ENCODE data around the gene MALT1.
A peak's percentile ranks its signal among the peaks of the same experiment; 100 is the strongest.

MALT1 gene

GRCh38 chr18:58714821-58715220 lies 43.6 kb downstream of the MALT1 start:
- Histone ChIP-seq H3K79me2 (ENCODE audit: insufficient read depth, low read length) (no peaks in the 10 kb centered on the region), H3K36me3 (ENCODE audit: low read length) (peaks cover 7% of the 10 kb centered on the region; the same call in 1 of the 2 replicates)

GRCh38 chr18:58715540-58715939 lies 44.3 kb downstream of the MALT1 start:
- Histone ChIP-seq H4K20me1 (ENCODE audit: low read depth, low read length) (no peaks in the 10 kb centered on the region), H3K9me2 (replicated peaks; ENCODE audit: insufficient read depth, low read length) (no peaks in the 10 kb centered on the region), H3K9ac (ENCODE audit: low read length) (peak overlapping the region; percentile 39), H3K36me3 (ENCODE audit: low read length) (peaks cover 3% of the 10 kb centered on the region; the same call in 1 of the 2 replicates), H2AFZ (ENCODE audit: low read depth, low read length, severe bottlenecking) (peak overlapping the region; percentile 49), H3K27ac (ENCODE audit: low read depth, low read length) (peak overlapping the region; percentile 87), H3K27me3 (ENCODE audit: low read length) (no peaks in the 10 kb centered on the region), H3F3A (ENCODE audit: insufficient read depth) (peaks cover 37% of the 10 kb centered on the region), H3K79me2 (ENCODE audit: insufficient read depth, low read length) (no peaks in the 10 kb centered on the region), H3K4me2 (ENCODE audit: low read depth, low read length, poor library complexity, severe bottlenecking) (peak overlapping the region; percentile 89), H3K9me3 (ENCODE audit: insufficient read depth, low read length) (no peaks in the 10 kb centered on the region), H3K4me3 (ENCODE audit: insufficient read depth, low read length, poor library complexity, severe bottlenecking) (peak overlapping the region; percentile 28)
- no peak for TF ChIP-seq EZH2phosphoT487 (conservative IDR thresholded peaks at IDR 0.05; ENCODE audit: low read length)
- no peak for TF ChIP-seq CTCF (IDR thresholded peaks at IDR 0.05; ENCODE audit: insufficient read depth, low read length, poor library complexity, severe bottlenecking)

More at GRCh38 chr18:58714821-58715220, 43.6 kb downstream of the MALT1 start:
- H3F3A ChIP-seq (ENCODE audit: insufficient read depth), result peaks cover 37% of the 10 kb centered on the region
- no peaks in the 10 kb centered on the region for H3K9me3 ChIP-seq (ENCODE audit: insufficient read depth, low read length)
- H3K27me3 ChIP-seq (ENCODE audit: low read length), result no peaks in the 10 kb centered on the region
- H4K20me1 ChIP-seq (ENCODE audit: low read depth, low read length), result no peaks in the 10 kb centered on the region
- H3K9ac ChIP-seq (ENCODE audit: low read length), result 0 out of 2 replicates have a peak overlapping the region, but pooled peaks have one; percentile 39
- H3K4me3 ChIP-seq (ENCODE audit: insufficient read depth, low read length, poor library complexity, severe bottlenecking), result no peak overlapping the region
- TF ChIP-seq CTCF (IDR thresholded peaks at IDR 0.05; ENCODE audit: insufficient read depth, low read length, poor library complexity, severe bottlenecking), result no peak
- H2AFZ ChIP-seq (ENCODE audit: low read depth, low read length, severe bottlenecking), result no peak overlapping the region
- peak overlapping the region; percentile 89 for H3K4me2 ChIP-seq (ENCODE audit: low read depth, low read length, poor library complexity, severe bottlenecking)
- H3K27ac ChIP-seq (ENCODE audit: low read depth, low read length), result peak overlapping the region; percentile 87
- no peaks in the 10 kb centered on the region for H3K9me2 ChIP-seq (replicated peaks; ENCODE audit: insufficient read depth, low read length)

GRCh38 chr18:58716060-58716756 lies 44.9 kb downstream of the MALT1 start:
- no peak for TF ChIP-seq EZH2phosphoT487 (conservative IDR thresholded peaks at IDR 0.05; ENCODE audit: low read length)
- no peak for TF ChIP-seq CTCF (IDR thresholded peaks at IDR 0.05; ENCODE audit: insufficient read depth, low read length, poor library complexity, severe bottlenecking)
- Histone ChIP-seq H3K27me3 (ENCODE audit: low read length) (no peaks in the 10 kb centered on the region), H3K9me2 (replicated peaks; ENCODE audit: insufficient read depth, low read length) (no peaks in the 10 kb centered on the region), H3K27ac (ENCODE audit: low read depth, low read length) (peak overlapping the region; percentile 87), H4K20me1 (ENCODE audit: low read depth, low read length) (no peaks in the 10 kb centered on the region), H3K9me3 (ENCODE audit: insufficient read depth, low read length) (no peaks in the 10 kb centered on the region), H3K4me3 (ENCODE audit: insufficient read depth, low read length, poor library complexity, severe bottlenecking) (peak overlapping the region; percentile 28), H3K9ac (ENCODE audit: low read length) (peak overlapping the region; percentile 39), H3K36me3 (ENCODE audit: low read length) (no peaks in the 10 kb centered on the region; the same call in 1 of the 2 replicates), H2AFZ (ENCODE audit: low read depth, low read length, severe bottlenecking) (peak overlapping the region; percentile 49), H3K4me2 (ENCODE audit: low read depth, low read length, poor library complexity, severe bottlenecking) (peak overlapping the region; percentile 89), H3F3A (ENCODE audit: insufficient read depth) (peaks cover 37% of the 10 kb centered on the region), H3K79me2 (ENCODE audit: insufficient read depth, low read length) (no peaks in the 10 kb centered on the region)

Data from SU-DHL-6 (cell line).